CD14-positive monocyte (primary cell): ENCODE measurements around the gene STRIP1. TPM values are rescaled to one million over a fixed set of nuclear protein-coding genes. Genes with fewer than 3 reads are reported as not detected.

Experiments used
- DNase-seq, 3 donors: peaks; one replicate each; pipeline ENCODE4 v3.0.0-alpha.2; 2011 to 2022
- H2AFZ ChIP-seq: 2 replicates; pipeline ENCODE4 v1.6.0; 2012; ENCODE audit warnings: mild to moderate bottlenecking, low read depth, low read length, inconsistent platforms; ENCODE audit not compliant: insufficient read depth, poor library complexity, severe bottlenecking
- H3K27ac ChIP-seq, 2 donors: 1 replicate in 1 of 2; 2 replicates in 1 of 2; pipeline ENCODE4 v1.5.1; 2012 to 2013; ENCODE audit warnings: low read length in 2 of 2, control low read depth in 1 of 2, inconsistent platforms in 1 of 2, low read depth in 1 of 2, mild to moderate bottlenecking in 1 of 2
- H3K27me3 ChIP-seq, 2 donors: one replicate each; pipeline versions ENCODE4 v1.6.0 to v1.6.1; 2011 to 2013; ENCODE audit warnings: low read length in 2 of 2; ENCODE audit not compliant: control insufficient read depth in 2 of 2, insufficient read depth in 2 of 2
- H3K36me3 ChIP-seq, 2 donors: replicated peaks in 1 of 2; 1 replicate in 1 of 2; 2 replicates in 1 of 2; pipeline versions ENCODE4 v1.5.1 to v1.6.1; 2012 to 2013; ENCODE audit warnings: low read length in 2 of 2, control low read depth in 1 of 2, inconsistent platforms in 1 of 2, mild to moderate bottlenecking in 1 of 2; ENCODE audit not compliant: insufficient read depth in 2 of 2, control insufficient read depth in 1 of 2
- H3K4me1 ChIP-seq, 2 donors: 1 replicate in 1 of 2; 2 replicates in 1 of 2; pipeline versions ENCODE4 v1.5.1 to v1.6.1; 2012 to 2013; ENCODE audit warnings: low read length in 2 of 2, control low read depth in 1 of 2, inconsistent platforms in 1 of 2, mild to moderate bottlenecking in 1 of 2, moderate library complexity in 1 of 2; ENCODE audit not compliant: insufficient read depth in 2 of 2, control insufficient read depth in 1 of 2
- H3K4me2 ChIP-seq: replicated peaks from 2 replicates; pipeline ENCODE3; 2012; ENCODE audit warnings: low read length, moderate library complexity, mild to moderate bottlenecking; ENCODE audit not compliant: poor library complexity, severe bottlenecking; ENCODE audit errors: extremely low read depth
- H3K4me3 ChIP-seq, 3 experiments: fragments of 200-600 bp in 1 of 3; sonication (generic) in 1 of 3; replicated peaks in 1 of 3; 1 replicate in 2 of 3; 2 replicates in 1 of 3; pipeline ENCODE4 v1.5.1; 2011 to 2013; ENCODE audit warnings: low read length in 3 of 3, mild to moderate bottlenecking in 3 of 3, control low read depth in 2 of 3, low read depth in 2 of 3, inconsistent platforms in 1 of 3, moderate library complexity in 1 of 3
- H3K79me2 ChIP-seq: 2 replicates; pipeline ENCODE4 v1.6.0; 2012; ENCODE audit warnings: mild to moderate bottlenecking, control low read depth, inconsistent platforms, low read length, moderate library complexity; ENCODE audit not compliant: insufficient read depth
- H3K9ac ChIP-seq: 2 replicates; pipeline ENCODE4 v1.6.0; 2017; ENCODE audit warnings: low read length, mild to moderate bottlenecking; ENCODE audit not compliant: insufficient read depth, poor library complexity, severe bottlenecking
- H3K9me3 ChIP-seq, 2 donors: replicated peaks in 1 of 2; 1 replicate in 1 of 2; 2 replicates in 1 of 2; pipeline versions ENCODE4 v1.5.1 to v1.6.1; 2012 to 2013; ENCODE audit warnings: low read length in 2 of 2, control low read depth in 1 of 2; ENCODE audit not compliant: control insufficient read depth in 1 of 2, insufficient read depth in 1 of 2
- H4K20me1 ChIP-seq: 2 replicates; pipeline ENCODE4 v1.6.0; 2012; ENCODE audit warnings: mild to moderate bottlenecking, low read length, control low read depth, moderate library complexity; ENCODE audit not compliant: insufficient read depth
- H3K27ac Mint-ChIP-seq, 7 donors: one replicate each; pipeline ENCODE4 v1.8.0; 2020; ENCODE audit warnings: mild to moderate bottlenecking in 7 of 7, mixed read lengths in 7 of 7, moderate library complexity in 6 of 7, inconsistent platforms in 2 of 7
- H3K27me3 Mint-ChIP-seq, 3 donors: one replicate each; pipeline ENCODE4 v1.8.0; 2021 to 2022; ENCODE audit warnings: low read depth in 3 of 3, mild to moderate bottlenecking in 3 of 3, mixed read lengths in 3 of 3, moderate library complexity in 3 of 3, inconsistent platforms in 1 of 3
- H3K36me3 Mint-ChIP-seq, 2 donors: one replicate each; pipeline ENCODE4 v1.8.0; 2020; ENCODE audit warnings: mixed read lengths in 2 of 2, inconsistent platforms in 1 of 2, mild to moderate bottlenecking in 1 of 2
- H3K4me1 Mint-ChIP-seq: one replicate; pipeline ENCODE4 v1.8.0; 2020; ENCODE audit warnings: mild to moderate bottlenecking, mixed read lengths
- H3K4me3 Mint-ChIP-seq, 2 donors: one replicate each; pipeline ENCODE4 v1.8.0; 2020; ENCODE audit warnings: mild to moderate bottlenecking in 2 of 2, mixed read lengths in 2 of 2, moderate library complexity in 1 of 2
- H3K9me3 Mint-ChIP-seq, 7 donors: one replicate each; pipeline ENCODE4 v1.8.0; 2020 to 2022; ENCODE audit warnings: mixed read lengths in 7 of 7, mild to moderate bottlenecking in 6 of 7, moderate library complexity in 6 of 7, inconsistent platforms in 2 of 7
- CTCF ChIP-seq: fragments of 200-600 bp; IDR thresholded peaks from one replicate; pipeline ENCODE4 v1.8.0; 2022; ENCODE audit warnings: antibody characterized with exemption, mild to moderate bottlenecking
- whole genome bisulfite sequencing: methylation state at CpG from one replicate; pipeline ENCODE4 v1.1.5; 2013; ENCODE audit warnings: missing lambda C conversion rate; ENCODE audit not compliant: insufficient coverage; 5-methylcytosine and 5-hydroxymethylcytosine counted together
- intact Hi-C, 2 donors: fragments of 100-400 bp; cut with micrococcal nuclease; formaldehyde crosslinking; loops; one replicate each; pipeline versions ENCODE4 v1.15.0 to v1.15.1; 2023
- polyA plus RNA-seq, 3 donors: library from polyadenylated mRNA; depleted of rRNA in 1 of 3; unstranded in 2 of 3; stranded (reverse) in 1 of 3; fragments of 300-500 nt in 2 of 3; fragments of >200 nt in 1 of 3; fragmentation: Illumina TruSeq in 2 of 3; gene quantifications; 1 replicate in 2 of 3; 2 replicates in 1 of 3; pipeline ENCODE4 v1.2.3, GENCODE V29; 2012 to 2021

The STRIP1 gene
- polyA plus RNA-seq, 3 donors = 8.9 to 33.6 (median 11.0) TPM

GRCh38 chr1:110084227-110085078 is 50.0 kb downstream of the STRIP1 start:
- H3K27me3 Mint-ChIP-seq = peaks cover 58 to 70% (median 61%) of the 10 kb centered on the region in 3 donors
- peak overlapping the region; percentile 89 to 98 for H3K4me3 Mint-ChIP-seq
- peak overlapping the region; percentile 47 to 81 (median 54) for H3K4me3 ChIP-seq
- H2AFZ ChIP-seq = peak overlapping the region; percentile 84
- H3K27ac ChIP-seq = no peak overlapping the region
- H3K79me2 ChIP-seq = no peaks in the 10 kb centered on the region
- DNase-seq = peak; percentile 61 to 65 (median 65)
- peaks cover 0 to 16% (median 3%) of the 10 kb centered on the region in 7 donors for H3K9me3 Mint-ChIP-seq
- peak overlapping the region; percentile 63 for H3K9ac ChIP-seq
- no peaks in the 10 kb centered on the region for H3K36me3 ChIP-seq
- no peaks in the 10 kb centered on the region for H4K20me1 ChIP-seq
- WGBS = under 1% methylated on average over 66 of the region's 72 CpGs
- H3K4me2 ChIP-seq = peak overlapping the region; percentile 93
- H3K4me1 Mint-ChIP-seq = peaks cover 25% of the 10 kb centered on the region
- H3K27ac Mint-ChIP-seq = no peak overlapping the region
- peaks cover 15 to 24% of the 10 kb centered on the region in 2 donors for H3K4me1 ChIP-seq
- no peak for TF ChIP-seq CTCF
- intact Hi-C loops = no loop called here
- peaks cover 36 to 58% of the 10 kb centered on the region in 2 donors for H3K27me3 ChIP-seq
- H3K36me3 Mint-ChIP-seq = peaks cover 4 to 14% of the 10 kb centered on the region in 2 donors
- peaks cover 0 to 6% of the 10 kb centered on the region in 2 donors for H3K9me3 ChIP-seq

- H3K27ac ChIP-seq = no peak overlapping the region
- H3K9me3 ChIP-seq = peaks cover 0 to 6% of the 10 kb centered on the region in 2 donors
- no peak for DNase-seq
- no peaks in the 10 kb centered on the region for H3K79me2 ChIP-seq
- peaks cover 25% of the 10 kb centered on the region for H3K4me1 Mint-ChIP-seq
- H3K27me3 Mint-ChIP-seq = peaks cover 52 to 66% (median 57%) of the 10 kb centered on the region in 3 donors
- H3K4me3 Mint-ChIP-seq = peak overlapping the region; percentile 89 to 98
- WGBS = 93% methylated on average over 5 of the region's 5 CpGs
- H3K27me3 ChIP-seq = peaks cover 36 to 58% of the 10 kb centered on the region in 2 donors
- peaks cover 0 to 16% (median 3%) of the 10 kb centered on the region in 7 donors for H3K9me3 Mint-ChIP-seq
- intact Hi-C loops = no loop called here
- no peaks in the 10 kb centered on the region for H3K36me3 ChIP-seq
- peak overlapping the region in 1 of 7 donors; percentile 25 for H3K27ac Mint-ChIP-seq
- H4K20me1 ChIP-seq = no peaks in the 10 kb centered on the region
- H3K4me2 ChIP-seq = no peak overlapping the region
- no peak overlapping the region for H3K4me3 ChIP-seq
- H3K36me3 Mint-ChIP-seq = peaks cover 4 to 14% of the 10 kb centered on the region in 2 donors
- H3K4me1 ChIP-seq = peaks cover 15 to 24% of the 10 kb centered on the region in 2 donors
- TF ChIP-seq CTCF = no peak
- H2AFZ ChIP-seq = no peak overlapping the region
- no peak overlapping the region for H3K9ac ChIP-seq
Measured at GRCh38 chr1:110085671-110086070, 51.2 kb downstream of the STRIP1 start.
